OCI-LY7 (cell line): ENCODE results near the gene NCKAP5L.

Experiments used
- EZH2phosphoT487 ChIP-seq: fragments of 200-600 bp; sonication (generic); IDR thresholded peaks from 2 replicates; pipeline ENCODE4 v1.6.1; 2018; ENCODE audit warnings: low read depth, borderline replicate concordance, mild to moderate bottlenecking, mixed run types, antibody characterized with exemption, low read length, moderate library complexity, mixed read lengths
- TF ChIP-seq, protein P1 (sequence below): fragments of 200-600 bp; sonication (generic); conservative IDR thresholded peaks from 2 replicates; pipeline ENCODE4 v1.5.1; 2014; ENCODE audit warnings: mild to moderate bottlenecking, antibody characterized with exemption, low read length, moderate library complexity, mixed read lengths

DNA sequence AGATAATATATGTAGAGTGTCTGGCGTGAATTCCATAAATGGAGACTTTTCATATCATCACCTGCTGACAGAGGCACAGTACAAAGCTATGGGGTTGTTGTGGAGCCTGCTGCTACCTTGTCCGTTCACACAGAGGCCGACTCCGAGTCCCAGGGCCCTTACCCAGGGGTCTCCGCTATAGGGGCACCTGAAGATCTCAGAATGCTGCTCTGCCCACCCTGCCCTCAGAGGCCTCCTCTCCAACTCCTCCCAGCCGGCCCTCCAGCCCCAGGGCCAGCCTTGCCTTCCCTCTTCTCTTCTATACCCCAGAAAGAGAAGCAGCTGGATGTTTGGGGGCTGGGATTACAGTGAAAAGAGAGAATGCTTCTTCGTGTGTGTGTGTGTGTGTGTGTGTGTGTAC is 21.3 kb downstream of the NCKAP5L start:
- TF ChIP-seq, protein P1, sequence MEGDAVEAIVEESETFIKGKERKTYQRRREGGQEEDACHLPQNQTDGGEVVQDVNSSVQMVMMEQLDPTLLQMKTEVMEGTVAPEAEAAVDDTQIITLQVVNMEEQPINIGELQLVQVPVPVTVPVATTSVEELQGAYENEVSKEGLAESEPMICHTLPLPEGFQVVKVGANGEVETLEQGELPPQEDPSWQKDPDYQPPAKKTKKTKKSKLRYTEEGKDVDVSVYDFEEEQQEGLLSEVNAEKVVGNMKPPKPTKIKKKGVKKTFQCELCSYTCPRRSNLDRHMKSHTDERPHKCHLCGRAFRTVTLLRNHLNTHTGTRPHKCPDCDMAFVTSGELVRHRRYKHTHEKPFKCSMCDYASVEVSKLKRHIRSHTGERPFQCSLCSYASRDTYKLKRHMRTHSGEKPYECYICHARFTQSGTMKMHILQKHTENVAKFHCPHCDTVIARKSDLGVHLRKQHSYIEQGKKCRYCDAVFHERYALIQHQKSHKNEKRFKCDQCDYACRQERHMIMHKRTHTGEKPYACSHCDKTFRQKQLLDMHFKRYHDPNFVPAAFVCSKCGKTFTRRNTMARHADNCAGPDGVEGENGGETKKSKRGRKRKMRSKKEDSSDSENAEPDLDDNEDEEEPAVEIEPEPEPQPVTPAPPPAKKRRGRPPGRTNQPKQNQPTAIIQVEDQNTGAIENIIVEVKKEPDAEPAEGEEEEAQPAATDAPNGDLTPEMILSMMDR, result no peak
- no peak for TF ChIP-seq EZH2phosphoT487
